ENCODE measurements around the gene IRAK1BP1.

IRAK1BP1 gene

DNA sequence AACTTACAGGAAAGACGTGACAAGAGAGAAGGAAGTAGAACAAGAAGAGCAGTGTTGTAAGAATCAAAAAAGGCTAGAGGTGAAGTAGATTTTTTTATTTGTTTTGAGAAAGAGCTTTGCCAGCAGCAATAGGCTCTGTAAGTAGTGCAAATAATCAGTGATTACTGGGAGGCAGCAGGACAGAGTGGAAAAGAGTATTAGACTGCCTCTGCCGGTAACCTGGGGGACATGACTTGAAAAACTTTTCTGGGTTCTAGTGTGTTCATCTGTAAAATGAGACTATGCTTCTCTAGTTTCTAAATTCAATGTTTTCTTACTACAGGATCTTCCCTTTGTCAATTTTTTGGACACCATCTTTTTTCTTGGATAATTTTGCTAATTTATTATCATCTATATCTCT is 5.8 kb upstream of the IRAK1BP1 start:
- no peak overlapping the region for H3K9ac ChIP-seq (ENCODE audit: low read length)
- H3K27me3 ChIP-seq (ENCODE audit: low read depth, low read length): no peaks in the 10 kb centered on the region
- H3K4me2 ChIP-seq (ENCODE audit: low read length): no peak overlapping the region
- H3K79me2 ChIP-seq (ENCODE audit: low read length): peaks cover 6% of the 10 kb centered on the region
- no peaks in the 10 kb centered on the region for H3K36me3 ChIP-seq (replicated peaks; ENCODE audit: low read depth, low read length)
- H3K4me3 ChIP-seq (ENCODE audit: low read length): no peak overlapping the region
- H3K9me3 ChIP-seq (ENCODE audit: insufficient read depth, low read length): no peaks in the 10 kb centered on the region
- no peak overlapping the region for H3K27ac ChIP-seq (ENCODE audit: low read length)
- no peak overlapping the region for H2AFZ ChIP-seq (ENCODE audit: low read depth, low read length)
- H4K20me1 ChIP-seq (ENCODE audit: insufficient read depth, low read length): no peaks in the 10 kb centered on the region
- TF ChIP-seq, protein P1, sequence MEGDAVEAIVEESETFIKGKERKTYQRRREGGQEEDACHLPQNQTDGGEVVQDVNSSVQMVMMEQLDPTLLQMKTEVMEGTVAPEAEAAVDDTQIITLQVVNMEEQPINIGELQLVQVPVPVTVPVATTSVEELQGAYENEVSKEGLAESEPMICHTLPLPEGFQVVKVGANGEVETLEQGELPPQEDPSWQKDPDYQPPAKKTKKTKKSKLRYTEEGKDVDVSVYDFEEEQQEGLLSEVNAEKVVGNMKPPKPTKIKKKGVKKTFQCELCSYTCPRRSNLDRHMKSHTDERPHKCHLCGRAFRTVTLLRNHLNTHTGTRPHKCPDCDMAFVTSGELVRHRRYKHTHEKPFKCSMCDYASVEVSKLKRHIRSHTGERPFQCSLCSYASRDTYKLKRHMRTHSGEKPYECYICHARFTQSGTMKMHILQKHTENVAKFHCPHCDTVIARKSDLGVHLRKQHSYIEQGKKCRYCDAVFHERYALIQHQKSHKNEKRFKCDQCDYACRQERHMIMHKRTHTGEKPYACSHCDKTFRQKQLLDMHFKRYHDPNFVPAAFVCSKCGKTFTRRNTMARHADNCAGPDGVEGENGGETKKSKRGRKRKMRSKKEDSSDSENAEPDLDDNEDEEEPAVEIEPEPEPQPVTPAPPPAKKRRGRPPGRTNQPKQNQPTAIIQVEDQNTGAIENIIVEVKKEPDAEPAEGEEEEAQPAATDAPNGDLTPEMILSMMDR (IDR thresholded peaks at IDR 0.05; ENCODE audit: low read depth, low read length): peak; percentile 39
- no peak for TF ChIP-seq EZH2phosphoT487 (IDR thresholded peaks at IDR 0.05; ENCODE audit: low read depth)
- peaks cover 4% of the 10 kb centered on the region for H3K4me1 ChIP-seq (ENCODE audit: low read length)

DNA sequence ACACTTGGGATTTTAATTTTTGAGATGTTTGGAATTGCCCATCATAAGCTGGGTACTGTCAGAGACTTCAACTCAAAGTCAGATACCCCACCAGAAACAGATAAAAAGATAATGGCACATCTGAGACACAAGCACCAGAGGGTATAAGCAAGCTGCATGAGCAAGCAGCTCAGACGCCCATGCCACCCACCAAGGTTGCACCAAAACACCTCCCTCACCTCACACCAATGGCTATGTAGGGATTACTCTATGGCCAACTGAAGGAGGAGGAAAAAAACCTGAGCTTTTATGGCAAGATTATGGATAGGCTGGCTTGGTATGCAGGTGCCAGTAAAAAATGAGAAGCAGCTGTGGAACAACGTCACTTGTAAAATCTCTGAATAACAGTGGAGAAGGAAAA is 3.8 kb upstream of the IRAK1BP1 start:
- Histone ChIP-seq H3K36me3 (replicated peaks; ENCODE audit: low read depth, low read length) (no peaks in the 10 kb centered on the region), H3K4me2 (ENCODE audit: low read length) (no peak overlapping the region), H3K4me3 (ENCODE audit: low read length) (no peak overlapping the region), H2AFZ (ENCODE audit: low read depth, low read length) (no peak overlapping the region), H3K4me1 (ENCODE audit: low read length) (peaks cover 9% of the 10 kb centered on the region), H3K27me3 (ENCODE audit: low read depth, low read length) (no peaks in the 10 kb centered on the region), H3K9me3 (ENCODE audit: insufficient read depth, low read length) (no peaks in the 10 kb centered on the region), H4K20me1 (ENCODE audit: insufficient read depth, low read length) (no peaks in the 10 kb centered on the region), H3K79me2 (ENCODE audit: low read length) (peaks cover 21% of the 10 kb centered on the region), H3K9ac (ENCODE audit: low read length) (no peak overlapping the region), H3K27ac (ENCODE audit: low read length) (no peak overlapping the region)
- TF ChIP-seq, protein P1 (IDR thresholded peaks at IDR 0.05; ENCODE audit: low read depth, low read length): no peak
- TF ChIP-seq EZH2phosphoT487 (IDR thresholded peaks at IDR 0.05; ENCODE audit: low read depth): no peak

DNA sequence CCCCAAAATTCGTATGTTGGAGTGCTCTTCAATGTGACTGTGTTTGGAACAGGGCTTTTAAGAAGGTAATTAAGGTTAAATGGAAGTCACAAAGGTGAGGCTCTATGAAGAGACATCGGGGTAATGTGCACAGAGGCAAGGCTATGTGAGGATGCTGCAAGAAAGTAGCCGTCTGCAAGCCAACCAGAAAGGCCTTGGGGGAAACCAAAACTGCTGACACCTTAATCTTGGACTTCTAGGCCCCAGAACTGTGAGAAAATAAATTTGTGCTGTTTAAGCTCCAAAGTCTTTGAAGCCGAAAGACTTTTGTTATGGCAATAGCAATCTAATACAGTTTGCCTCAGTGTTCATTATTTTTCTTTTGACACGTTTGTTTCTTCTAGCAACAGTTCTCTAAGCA is 2.4 kb upstream of the IRAK1BP1 start:
- Histone ChIP-seq H3K4me1 (ENCODE audit: low read length) (peaks cover 11% of the 10 kb centered on the region), H3K9ac (ENCODE audit: low read length) (no peak overlapping the region), H3K4me3 (ENCODE audit: low read length) (no peak overlapping the region), H3K36me3 (replicated peaks; ENCODE audit: low read depth, low read length) (no peaks in the 10 kb centered on the region), H3K27ac (ENCODE audit: low read length) (no peak overlapping the region), H3K4me2 (ENCODE audit: low read length) (no peak overlapping the region), H3K9me3 (ENCODE audit: insufficient read depth, low read length) (no peaks in the 10 kb centered on the region), H3K27me3 (ENCODE audit: low read depth, low read length) (no peaks in the 10 kb centered on the region), H4K20me1 (ENCODE audit: insufficient read depth, low read length) (no peaks in the 10 kb centered on the region), H2AFZ (ENCODE audit: low read depth, low read length) (no peak overlapping the region), H3K79me2 (ENCODE audit: low read length) (peaks cover 23% of the 10 kb centered on the region)
- TF ChIP-seq, protein P1 (IDR thresholded peaks at IDR 0.05; ENCODE audit: low read depth, low read length): no peak
- no peak for TF ChIP-seq EZH2phosphoT487 (IDR thresholded peaks at IDR 0.05; ENCODE audit: low read depth)

DNA sequence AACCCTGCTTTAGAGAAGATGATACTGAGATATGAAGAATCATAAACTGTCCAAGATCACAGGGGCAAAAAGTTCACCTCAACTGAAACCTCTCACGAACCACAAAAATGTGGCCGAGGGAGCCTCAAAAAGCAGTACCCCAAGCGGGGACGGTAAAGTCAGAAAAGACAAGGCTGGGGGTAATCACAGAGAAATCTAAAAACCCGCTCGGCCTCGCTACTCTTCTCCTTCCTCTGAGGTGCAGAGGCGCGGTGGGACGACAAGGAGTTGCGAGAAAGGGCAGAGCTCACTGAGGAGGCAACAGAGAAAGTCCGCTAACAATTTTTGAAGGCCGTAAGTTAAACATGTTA is 356 bp upstream of the IRAK1BP1 start:
- no peaks in the 10 kb centered on the region for H3K27me3 ChIP-seq (ENCODE audit: low read depth, low read length)
- peak overlapping the region; percentile 63 for H3K27ac ChIP-seq (ENCODE audit: low read length)
- no peaks in the 10 kb centered on the region for H3K9me3 ChIP-seq (ENCODE audit: insufficient read depth, low read length)

More for the DNA sequence above, 356 bp upstream of the IRAK1BP1 start:
- Histone ChIP-seq H3K79me2 (ENCODE audit: low read length) (peaks cover 27% of the 10 kb centered on the region), H3K36me3 (replicated peaks; ENCODE audit: low read depth, low read length) (no peaks in the 10 kb centered on the region), H3K4me3 (ENCODE audit: low read length) (peak overlapping the region; percentile 82), H3K9ac (ENCODE audit: low read length) (peak overlapping the region; percentile 83), H2AFZ (ENCODE audit: low read depth, low read length) (peak overlapping the region; percentile 94), H3K4me1 (ENCODE audit: low read length) (peaks cover 11% of the 10 kb centered on the region), H4K20me1 (ENCODE audit: insufficient read depth, low read length) (no peaks in the 10 kb centered on the region), H3K4me2 (ENCODE audit: low read length) (peak overlapping the region; percentile 70)
- TF ChIP-seq EZH2phosphoT487 (IDR thresholded peaks at IDR 0.05; ENCODE audit: low read depth): no peak
- TF ChIP-seq, protein P1 (IDR thresholded peaks at IDR 0.05; ENCODE audit: low read depth, low read length): no peak

All from OCI-LY3 (cell line).